Kidney capillary endothelial cell (primary cell): ENCODE results near the gene TAF11L3.
"Not testable (repeated sequence)": the region's sequence is repeated elsewhere in the genome, so short reads cannot be mapped to it uniquely, and the experiment has no call there.

Experiments
- DNase-seq: peaks from one replicate; pipeline ENCODE4 v3.0.0-alpha.2; 2018; ENCODE audit warnings: low spot score

Gene TAF11L3

GRCh38 chr5:17518067-17518466, at the start of gene TAF11L3:
TAF11L3 (plus strand) TSS chr5:17518367.
- not testable (repeated sequence) for DNase-seq

- no peak for DNase-seq
These were observed 48.1 kb upstream of the TAF11L3 start for GRCh38 chr5:17470064-17470463.

GRCh38 chr5:17475064-17475463, 43.1 kb upstream of the TAF11L3 start:
- not testable (repeated sequence) for DNase-seq

GRCh38 chr5:17477043-17477442, 41.1 kb upstream of the TAF11L3 start:
- DNase-seq, result no peak

GRCh38 chr5:17477573-17478265, 40.4 kb upstream of the TAF11L3 start:
- no peak for DNase-seq

- no peak for DNase-seq
These were observed 36.8 kb upstream of the TAF11L3 start for GRCh38 chr5:17481378-17481777.

- DNase-seq, result no peak
These were observed 35.4 kb upstream of the TAF11L3 start for GRCh38 chr5:17482790-17483189.

GRCh38 chr5:17486464-17487173, 31.5 kb upstream of the TAF11L3 start:
- not testable (repeated sequence) for DNase-seq

GRCh38 chr5:17487174-17487512, 31.0 kb upstream of the TAF11L3 start:
- no peak for DNase-seq

- not testable (repeated sequence) for DNase-seq
These were observed 26.9 kb upstream of the TAF11L3 start for GRCh38 chr5:17491257-17491656.

GRCh38 chr5:17492770-17493169, 25.4 kb upstream of the TAF11L3 start:
- DNase-seq, result no peak

- DNase-seq, result no peak
These were observed 20.7 kb upstream of the TAF11L3 start for GRCh38 chr5:17497446-17497845.

GRCh38 chr5:17497931-17498330, 20.2 kb upstream of the TAF11L3 start, which contains the start of gene TAF11L2:
TAF11L2 (plus strand) TSS chr5:17498231.
- not testable (repeated sequence) for DNase-seq

GRCh38 chr5:17511775-17512325, 6.3 kb upstream of the TAF11L3 start:
- DNase-seq, result no peak

- DNase-seq, result not testable (repeated sequence)
These were observed 641 bp upstream of the TAF11L3 start for GRCh38 chr5:17517526-17517925.

GRCh38 chr5:17519508-17519907, 1.3 kb downstream of the TAF11L3 start:
- DNase-seq, result not testable (repeated sequence)

- not testable (repeated sequence) for DNase-seq
These were observed 3.3 kb downstream of the TAF11L3 start, which contains the start of gene TAF11L4 for GRCh38 chr5:17521501-17521900. TAF11L4 (plus strand) TSS chr5:17521801.

- not testable (repeated sequence) for DNase-seq
These were observed 6.8 kb downstream of the TAF11L3 start, which contains the start of gene TAF11L5 for GRCh38 chr5:17524935-17525334. TAF11L5 (plus strand) TSS chr5:17525235.

- DNase-seq, result not testable (repeated sequence)
These were observed 8.3 kb downstream of the TAF11L3 start for GRCh38 chr5:17526504-17526903.

- DNase-seq, result not testable (repeated sequence)
These were observed 10.2 kb downstream of the TAF11L3 start, which contains the start of gene TAF11L6 for GRCh38 chr5:17528369-17528768. TAF11L6 (plus strand) TSS chr5:17528669.
